ENCODE data around the gene BNIP3. TPM values are rescaled to one million over a fixed set of nuclear protein-coding genes. Genes with fewer than 3 reads are reported as not detected.

Gene BNIP3
- total and polyA plus RNA-seq, 2 of the 8 experiments (the other 6 are each of a cell fraction or from before 2014, with no cell fraction given): 25.8 to 58.9 TPM

- H3K18ac ChIP-seq (ENCODE audit: extremely low read depth, low read length): no peak overlapping the region
- H4K91ac ChIP-seq (replicated peaks; ENCODE audit: insufficient read length, low read length): no peak overlapping the region
- H2BK12ac ChIP-seq (ENCODE audit: low read depth, low read length): no peak overlapping the region
- DNase-seq (ENCODE audit: low read depth in 1 of 2, low spot score in 2 of 2) (no peak), FAIRE-seq (no peak)
- no peak overlapping the region for H3K14ac ChIP-seq (ENCODE audit: insufficient read length)
- peaks cover 16% of the 10 kb centered on the region for H3K79me1 ChIP-seq (ENCODE audit: low read depth, low read length)
- H3K4me3 ChIP-seq (ENCODE audit: extremely low read depth in 1 of 4, insufficient read depth in 2 of 4, low read depth in 3 of 4, low read length in 4 of 4): no peak overlapping the region
- H3K56ac ChIP-seq (replicated peaks; ENCODE audit: insufficient read length, low read depth, low read length): no peak overlapping the region
- no peak overlapping the region for H3K23ac ChIP-seq (ENCODE audit: insufficient read length)
- no peak overlapping the region for H2BK5ac ChIP-seq (ENCODE audit: low read depth, low read length)
- no peaks in the 10 kb centered on the region for H3K23me2 ChIP-seq (ENCODE audit: low read depth, low read length)
- no peak overlapping the region for H2BK120ac ChIP-seq (replicated peaks; ENCODE audit: low read depth, low read length)
- H2BK15ac ChIP-seq (ENCODE audit: low read length): no peak overlapping the region
- POLR2A ChIA-PET (ENCODE audit: partially characterized antibody): interaction anchor here (1.3 kb wide), 1 partner anchor 9 kb away, joined by 3 read pairs; no protein-coding TSS in a partner anchor
- no peak overlapping the region for H4K8ac ChIP-seq (ENCODE audit: extremely low read depth, insufficient read depth, low read length)
- H3K4me2 ChIP-seq (ENCODE audit: insufficient read depth in 1 of 2, low read depth in 2 of 2, low read length in 2 of 2): no peak overlapping the region
- peaks cover 0 to 34% of the 10 kb centered on the region in 2 experiments; a peak in 2 of 4 replicates for H3K79me2 ChIP-seq (ENCODE audit: control insufficient read depth in 1 of 2, insufficient read depth in 2 of 2, low read length in 2 of 2)
- H3K27ac ChIP-seq (ENCODE audit: low read depth, low read length): no peak overlapping the region
- H4K20me1 ChIP-seq (replicated peaks in 1 of 2; ENCODE audit: control insufficient read depth in 1 of 2, insufficient read depth in 2 of 2, low read length in 2 of 2): peaks cover 4 to 7% of the 10 kb centered on the region in 2 experiments
- H3K27me3 ChIP-seq (replicated peaks in 1 of 4; ENCODE audit: control insufficient read depth in 3 of 4, extremely low read depth in 1 of 4, insufficient read depth in 3 of 4, low read length in 3 of 4): no peaks in the 10 kb centered on the region
- no peaks in the 10 kb centered on the region for H3K9me3 ChIP-seq (ENCODE audit: insufficient read depth in 2 of 2, low read depth in 1 of 2, low read length in 1 of 2)
- no peak overlapping the region for H3K4ac ChIP-seq (replicated peaks; ENCODE audit: insufficient read length, low read depth, low read length)
- CTCF ChIA-PET (ENCODE audit: partially characterized antibody): interaction anchor here (1.3 to 2.3 kb wide), 3 partner anchors 10 to 85 kb away, joined by 5 to 7 read pairs (median 5); no protein-coding TSS in a partner anchor
- H3K9ac ChIP-seq (replicated peaks in 1 of 4; ENCODE audit: extremely low read depth in 1 of 4, low read depth in 3 of 4, low read length in 3 of 4): no peak overlapping the region
- no peak overlapping the region for H2AFZ ChIP-seq (ENCODE audit: low read length)
- H3K4me1 ChIP-seq (replicated peaks in 1 of 4; ENCODE audit: control insufficient read depth in 3 of 4, insufficient read depth in 4 of 4, low read length in 3 of 4): no peaks in the 10 kb centered on the region
- no peak overlapping the region for H2AK5ac ChIP-seq (ENCODE audit: low read depth, low read length)
- H3K36me3 ChIP-seq (ENCODE audit: control insufficient read depth in 2 of 4, insufficient read depth in 4 of 4, low read length in 3 of 4): peaks cover 3 to 22% (median 19%) of the 10 kb centered on the region in 4 experiments; a peak in 7 of 8 replicates
- no peak overlapping the region for H2BK20ac ChIP-seq (ENCODE audit: low read length)
- 96% methylated on average over 20 of the region's 20 CpGs; no CpG with 5 or more reads in 1 of the 2 experiments for WGBS, 2 experiments (ENCODE audit: extremely low coverage in 1 of 2, insufficient coverage in 1 of 2, insufficient read length in 1 of 2, insufficient replicate concordance in 2 of 2, low coverage in 1 of 2, low lambda C conversion rate in 2 of 2, missing lambda C conversion rate in 1 of 2)
- TF ChIP-seq EP300 (IDR thresholded peaks at IDR 0.05; ENCODE audit: borderline replicate concordance in 1 of 2, low read depth in 2 of 2, low read length in 2 of 2): no peak
- TF ChIP-seq HDAC2 (IDR thresholded peaks at IDR 0.05; ENCODE audit: borderline replicate concordance in 1 of 2, low read depth in 2 of 2, low read length in 2 of 2): no peak
- TF ChIP-seq BRCA1 (IDR thresholded peaks at IDR 0.05; ENCODE audit: low read depth, low read length): no peak
- TF ChIP-seq SRF (IDR thresholded peaks at IDR 0.05; ENCODE audit: low read depth, low read length): no peak
- TF ChIP-seq NRF1 (IDR thresholded peaks at IDR 0.05; ENCODE audit: low read depth, low read length): no peak
- TF ChIP-seq SIN3A (conservative IDR thresholded peaks at IDR 0.05 in 1 of 2, IDR thresholded peaks at IDR 0.05 in 1 of 2; ENCODE audit: low read depth in 1 of 2, low read length in 2 of 2): no peak
- TF ChIP-seq SAP30 (IDR thresholded peaks at IDR 0.05; ENCODE audit: insufficient read depth, insufficient replicate concordance, low read length): no peak
- TF ChIP-seq CBX8 (IDR thresholded peaks at IDR 0.05; ENCODE audit: borderline replicate concordance, low read depth, low read length): no peak
- TF ChIP-seq POU5F1 (IDR thresholded peaks at IDR 0.05; ENCODE audit: low read depth, low read length): no peak
- no peak overlapping the region for H4K5ac ChIP-seq (ENCODE audit: insufficient read length, low read depth, low read length)
These were observed 43.9 kb downstream of the BNIP3 start for GRCh38 chr10:131937836-131938235.
